ENCODE results near the gene SPPL3. TPM values are rescaled to one million over a fixed set of nuclear protein-coding genes. Genes with fewer than 3 reads are reported as not detected.

Gene SPPL3
- total RNA-seq, 1 experiment from 2014 or later: 18.8 TPM

DNA sequence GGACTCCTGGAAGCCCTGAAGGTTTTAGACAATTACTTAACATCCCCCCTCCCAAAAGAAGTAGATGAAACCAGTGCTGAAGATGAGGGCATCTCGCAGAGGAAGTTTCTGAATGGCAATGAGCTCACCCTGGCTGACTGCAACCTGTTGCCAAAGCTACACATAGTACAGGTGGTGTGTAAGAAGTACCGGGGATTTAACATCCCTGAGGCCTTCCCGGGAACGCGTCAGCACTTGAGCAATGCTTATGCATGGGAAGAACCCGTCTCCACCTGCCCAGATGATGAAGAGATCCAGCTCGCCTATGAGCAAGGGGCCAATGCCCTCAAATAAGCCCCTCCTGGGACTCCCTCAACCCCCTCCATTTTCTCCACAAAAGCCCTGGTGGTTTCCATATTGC is 10.6 kb upstream of the SPPL3 start:
- ATAC-seq (no peak), DNase-seq (no peak)
- ChIA-PET POLR2A (ENCODE audit: unreplicated experiment) (no interaction called here), CTCF (no interaction called here)
- H2AFZ ChIP-seq (ENCODE audit: low read length): no peak overlapping the region
- BruUV-seq (replicated peaks): no TSS peak
- H3K9me2 ChIP-seq (replicated peaks; ENCODE audit: low read length): no peaks in the 10 kb centered on the region
- H3K36me3 ChIP-seq (ENCODE audit: low read depth, low read length): no peaks in the 10 kb centered on the region
- no peak overlapping the region for H3K9ac ChIP-seq (ENCODE audit: low read length)
- H3K27me3 ChIP-seq (ENCODE audit: low read length): no peaks in the 10 kb centered on the region
- no peaks in the 10 kb centered on the region for H3K4me1 ChIP-seq (ENCODE audit: insufficient read depth, low read length)
- H3K9me3 ChIP-seq (ENCODE audit: low read length): no peaks in the 10 kb centered on the region
- TF ChIP-seq EZH2phosphoT487 (IDR thresholded peaks at IDR 0.05; ENCODE audit: borderline replicate concordance, low read length): no peak
- TF ChIP-seq, protein P1, sequence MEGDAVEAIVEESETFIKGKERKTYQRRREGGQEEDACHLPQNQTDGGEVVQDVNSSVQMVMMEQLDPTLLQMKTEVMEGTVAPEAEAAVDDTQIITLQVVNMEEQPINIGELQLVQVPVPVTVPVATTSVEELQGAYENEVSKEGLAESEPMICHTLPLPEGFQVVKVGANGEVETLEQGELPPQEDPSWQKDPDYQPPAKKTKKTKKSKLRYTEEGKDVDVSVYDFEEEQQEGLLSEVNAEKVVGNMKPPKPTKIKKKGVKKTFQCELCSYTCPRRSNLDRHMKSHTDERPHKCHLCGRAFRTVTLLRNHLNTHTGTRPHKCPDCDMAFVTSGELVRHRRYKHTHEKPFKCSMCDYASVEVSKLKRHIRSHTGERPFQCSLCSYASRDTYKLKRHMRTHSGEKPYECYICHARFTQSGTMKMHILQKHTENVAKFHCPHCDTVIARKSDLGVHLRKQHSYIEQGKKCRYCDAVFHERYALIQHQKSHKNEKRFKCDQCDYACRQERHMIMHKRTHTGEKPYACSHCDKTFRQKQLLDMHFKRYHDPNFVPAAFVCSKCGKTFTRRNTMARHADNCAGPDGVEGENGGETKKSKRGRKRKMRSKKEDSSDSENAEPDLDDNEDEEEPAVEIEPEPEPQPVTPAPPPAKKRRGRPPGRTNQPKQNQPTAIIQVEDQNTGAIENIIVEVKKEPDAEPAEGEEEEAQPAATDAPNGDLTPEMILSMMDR (conservative IDR thresholded peaks at IDR 0.05; ENCODE audit: low read depth, low read length): no peak
- no peak for TF ChIP-seq EZH2 (IDR thresholded peaks at IDR 0.05; ENCODE audit: low read length, unreplicated experiment)
- H3F3A ChIP-seq (ENCODE audit: low read length, unreplicated experiment): no peaks in the 10 kb centered on the region
- no peaks in the 10 kb centered on the region for H3K79me2 ChIP-seq (ENCODE audit: low read length)
- H3K27ac ChIP-seq (ENCODE audit: low read length): no peak overlapping the region
- H3K4me3 ChIP-seq (ENCODE audit: low read length): no peak overlapping the region
- H4K20me1 ChIP-seq (ENCODE audit: low read length): no peaks in the 10 kb centered on the region
- intact Hi-C loops (cut with micrococcal nuclease): no loop called here
- no peak overlapping the region for H3K4me2 ChIP-seq (ENCODE audit: low read length)

DNA sequence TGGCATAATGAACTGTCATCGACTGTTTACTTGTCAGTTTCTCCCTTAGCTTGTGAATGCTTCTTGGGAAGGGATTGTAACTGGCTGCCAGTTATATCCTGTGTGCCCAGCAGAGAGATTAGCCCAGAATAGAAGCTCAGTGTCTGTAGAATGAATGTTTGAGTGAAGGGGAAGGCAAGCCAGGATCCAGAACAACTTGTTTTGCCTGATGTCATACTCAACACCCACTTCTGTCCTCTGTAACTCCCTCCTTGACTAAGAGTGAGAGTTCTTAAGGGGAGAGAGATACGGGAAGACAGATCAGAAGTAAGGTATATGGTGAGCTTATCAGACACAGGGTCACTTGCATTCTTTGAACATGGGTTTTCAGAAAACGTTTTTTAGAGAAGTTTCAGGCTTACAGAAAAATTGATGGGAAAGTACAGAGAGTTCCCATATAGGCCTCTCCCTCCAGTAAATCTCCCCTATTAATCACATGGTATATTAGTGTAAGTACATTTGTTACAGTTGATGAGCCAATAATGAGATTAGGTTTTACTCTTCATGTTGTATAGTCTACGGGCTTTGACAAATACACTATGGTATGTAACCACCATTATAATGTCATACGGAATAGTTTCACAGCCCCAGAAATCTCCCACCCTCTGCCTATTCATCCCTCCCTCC is 5.6 kb upstream of the SPPL3 start:
- DNase-seq (no peak), ATAC-seq (no peak)
- no peaks in the 10 kb centered on the region for H3K79me2 ChIP-seq (ENCODE audit: low read length)
- intact Hi-C loops (cut with micrococcal nuclease): loop anchor here (10.0 kb wide), 1 partner anchor 125 kb away; no protein-coding TSS in a partner anchor
- H3K4me2 ChIP-seq (ENCODE audit: low read length): no peak overlapping the region
- peaks cover 8% of the 10 kb centered on the region for H3K4me1 ChIP-seq (ENCODE audit: insufficient read depth, low read length)
- POLR2A ChIA-PET (ENCODE audit: unreplicated experiment): no interaction called here
- H3K36me3 ChIP-seq (ENCODE audit: low read depth, low read length): no peaks in the 10 kb centered on the region
- H3K9ac ChIP-seq (ENCODE audit: low read length): no peak overlapping the region
- no peaks in the 10 kb centered on the region for H3K27me3 ChIP-seq (ENCODE audit: low read length)
- no peaks in the 10 kb centered on the region for H3K9me2 ChIP-seq (replicated peaks; ENCODE audit: low read length)
- CTCF ChIA-PET: no interaction called here
- H2AFZ ChIP-seq (ENCODE audit: low read length): no peak overlapping the region
- BruUV-seq (replicated peaks): no TSS peak
- no peak overlapping the region for H3K27ac ChIP-seq (ENCODE audit: low read length)
- H4K20me1 ChIP-seq (ENCODE audit: low read length): no peaks in the 10 kb centered on the region
- TF ChIP-seq, protein P1 (conservative IDR thresholded peaks at IDR 0.05; ENCODE audit: low read depth, low read length): no peak
- no peak for TF ChIP-seq EZH2phosphoT487 (IDR thresholded peaks at IDR 0.05; ENCODE audit: borderline replicate concordance, low read length)
- no peak for TF ChIP-seq EZH2 (IDR thresholded peaks at IDR 0.05; ENCODE audit: low read length, unreplicated experiment)
- H3K9me3 ChIP-seq (ENCODE audit: low read length): no peaks in the 10 kb centered on the region
- H3K4me3 ChIP-seq (ENCODE audit: low read length): no peak overlapping the region
- H3F3A ChIP-seq (ENCODE audit: low read length, unreplicated experiment): no peaks in the 10 kb centered on the region

DNA sequence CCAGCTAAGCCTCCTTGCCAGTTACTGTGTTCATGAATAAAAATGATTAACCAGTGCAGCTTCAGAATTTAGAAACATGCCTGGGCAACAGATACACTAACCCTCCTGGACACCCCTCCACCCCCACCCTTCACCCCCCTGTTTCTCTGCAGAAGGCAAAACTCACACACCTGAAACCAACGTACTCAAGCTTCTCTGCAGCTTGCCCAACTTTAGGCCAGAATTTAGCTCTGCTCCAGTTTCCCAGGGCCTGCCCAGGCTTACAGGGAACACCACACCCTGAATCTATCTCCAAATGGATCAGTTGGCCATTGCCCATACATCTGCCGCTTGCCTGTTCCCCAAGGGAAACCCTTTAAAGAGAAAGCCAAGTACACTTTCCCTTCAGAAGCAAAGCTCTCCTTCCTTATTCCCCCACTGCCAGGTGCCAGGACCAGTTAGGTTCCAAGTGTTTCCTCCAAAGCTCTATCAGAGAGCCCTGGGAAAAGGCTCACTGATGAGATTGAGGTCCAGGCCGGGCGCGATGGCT is 1.8 kb upstream of the SPPL3 start:
- ATAC-seq (no peak), DNase-seq (no peak)
- Histone ChIP-seq H3K9me3 (ENCODE audit: low read length) (no peaks in the 10 kb centered on the region), H3K27me3 (ENCODE audit: low read length) (no peaks in the 10 kb centered on the region), H3F3A (ENCODE audit: low read length, unreplicated experiment) (no peaks in the 10 kb centered on the region), H3K36me3 (ENCODE audit: low read depth, low read length) (no peaks in the 10 kb centered on the region), H3K4me2 (ENCODE audit: low read length) (no peak overlapping the region), H3K9ac (ENCODE audit: low read length) (no peak overlapping the region), H3K79me2 (ENCODE audit: low read length) (peaks cover 29% of the 10 kb centered on the region), H3K4me1 (ENCODE audit: insufficient read depth, low read length) (peaks cover 20% of the 10 kb centered on the region), H2AFZ (ENCODE audit: low read length) (no peak overlapping the region), H3K4me3 (ENCODE audit: low read length) (no peak overlapping the region), H3K9me2 (replicated peaks; ENCODE audit: low read length) (no peaks in the 10 kb centered on the region), H4K20me1 (ENCODE audit: low read length) (peaks cover 16% of the 10 kb centered on the region; the same call in 1 of the 2 replicates), H3K27ac (ENCODE audit: low read length) (no peak overlapping the region)
- ChIA-PET CTCF (interaction anchor here (0.6 to 0.7 kb wide), 2 partner anchors 14 to 66 kb away, joined by 3 to 5 read pairs; no protein-coding TSS in a partner anchor), POLR2A (ENCODE audit: unreplicated experiment) (interaction anchor here (0.6 kb wide), 1 partner anchor 185 kb away, joined by 4 read pairs; no protein-coding TSS in a partner anchor)
- intact Hi-C loops (cut with micrococcal nuclease): loop anchor here (10.0 kb wide), 1 partner anchor 121 kb away; no protein-coding TSS in a partner anchor
- TF ChIP-seq EZH2 (IDR thresholded peaks at IDR 0.05; ENCODE audit: low read length, unreplicated experiment): no peak
- TF ChIP-seq EZH2phosphoT487 (IDR thresholded peaks at IDR 0.05; ENCODE audit: borderline replicate concordance, low read length): no peak
- TF ChIP-seq, protein P1 (conservative IDR thresholded peaks at IDR 0.05; ENCODE audit: low read depth, low read length): no peak
- BruUV-seq (replicated peaks): no TSS peak

All from PC-3 (cell line).